ENCODE data around the gene PLEKHG4.

The PLEKHG4 gene

GRCh38 chr16:67269766-67270165, 9.6 kb upstream of the PLEKHG4 start:
- Histone ChIP-seq H3K4me1 (ENCODE audit: low read length) (no peaks in the 10 kb centered on the region), H3K9me3 (ENCODE audit: insufficient read depth, low read length) (no peaks in the 10 kb centered on the region), H3K36me3 (replicated peaks; ENCODE audit: low read depth, low read length) (no peaks in the 10 kb centered on the region), H3K27me3 (ENCODE audit: low read depth, low read length) (no peaks in the 10 kb centered on the region), H3K9ac (ENCODE audit: low read length) (no peak overlapping the region), H3K4me3 (ENCODE audit: low read length) (no peak overlapping the region), H2AFZ (ENCODE audit: low read depth, low read length) (no peak overlapping the region), H3K79me2 (ENCODE audit: low read length) (no peaks in the 10 kb centered on the region), H3K4me2 (ENCODE audit: low read length) (no peak overlapping the region), H3K27ac (ENCODE audit: low read length) (no peak overlapping the region), H4K20me1 (ENCODE audit: insufficient read depth, low read length) (no peaks in the 10 kb centered on the region)
- TF ChIP-seq EZH2phosphoT487 (IDR thresholded peaks at IDR 0.05; ENCODE audit: low read depth) = no peak
- TF ChIP-seq CTCF (IDR thresholded peaks at IDR 0.05; ENCODE audit: low read depth, low read length) = no peak

GRCh38 chr16:67270931-67271338, 8.4 kb upstream of the PLEKHG4 start:
- Histone ChIP-seq H3K9ac (ENCODE audit: low read length) (no peak overlapping the region), H2AFZ (ENCODE audit: low read depth, low read length) (no peak overlapping the region)
- TF ChIP-seq EZH2phosphoT487 (IDR thresholded peaks at IDR 0.05; ENCODE audit: low read depth) (no peak), CTCF (IDR thresholded peaks at IDR 0.05; ENCODE audit: low read depth, low read length) (no peak)

GRCh38 chr16:67271446-67271845, 7.9 kb upstream of the PLEKHG4 start:
- Histone ChIP-seq H3K9ac (ENCODE audit: low read length) (no peak overlapping the region), H3K4me2 (ENCODE audit: low read length) (no peak overlapping the region), H3K27me3 (ENCODE audit: low read depth, low read length) (no peaks in the 10 kb centered on the region), H2AFZ (ENCODE audit: low read depth, low read length) (no peak overlapping the region), H4K20me1 (ENCODE audit: insufficient read depth, low read length) (no peaks in the 10 kb centered on the region), H3K36me3 (replicated peaks; ENCODE audit: low read depth, low read length) (peaks cover 3% of the 10 kb centered on the region), H3K4me1 (ENCODE audit: low read length) (no peaks in the 10 kb centered on the region), H3K79me2 (ENCODE audit: low read length) (no peaks in the 10 kb centered on the region), H3K27ac (ENCODE audit: low read length) (no peak overlapping the region), H3K9me3 (ENCODE audit: insufficient read depth, low read length) (no peaks in the 10 kb centered on the region), H3K4me3 (ENCODE audit: low read length) (no peak overlapping the region)
- no peak for TF ChIP-seq CTCF (IDR thresholded peaks at IDR 0.05; ENCODE audit: low read depth, low read length)
- no peak for TF ChIP-seq EZH2phosphoT487 (IDR thresholded peaks at IDR 0.05; ENCODE audit: low read depth)

More at GRCh38 chr16:67270931-67271338, 8.4 kb upstream of the PLEKHG4 start:
- Histone ChIP-seq H3K4me3 (ENCODE audit: low read length) (no peak overlapping the region), H3K79me2 (ENCODE audit: low read length) (no peaks in the 10 kb centered on the region), H3K4me1 (ENCODE audit: low read length) (no peaks in the 10 kb centered on the region), H3K9me3 (ENCODE audit: insufficient read depth, low read length) (no peaks in the 10 kb centered on the region), H3K36me3 (replicated peaks; ENCODE audit: low read depth, low read length) (peaks cover 3% of the 10 kb centered on the region), H3K4me2 (ENCODE audit: low read length) (no peak overlapping the region), H3K27ac (ENCODE audit: low read length) (no peak overlapping the region), H3K27me3 (ENCODE audit: low read depth, low read length) (no peaks in the 10 kb centered on the region), H4K20me1 (ENCODE audit: insufficient read depth, low read length) (no peaks in the 10 kb centered on the region)

GRCh38 chr16:67275321-67275720, 4.0 kb upstream of the PLEKHG4 start:
- Histone ChIP-seq H3K36me3 (replicated peaks; ENCODE audit: low read depth, low read length) (peaks cover 3% of the 10 kb centered on the region), H3K4me3 (ENCODE audit: low read length) (no peak overlapping the region)
- no peak for TF ChIP-seq CTCF (IDR thresholded peaks at IDR 0.05; ENCODE audit: low read depth, low read length)
- TF ChIP-seq EZH2phosphoT487 (IDR thresholded peaks at IDR 0.05; ENCODE audit: low read depth) = no peak

More at GRCh38 chr16:67275321-67275720, 4.0 kb upstream of the PLEKHG4 start:
- Histone ChIP-seq H3K9me3 (ENCODE audit: insufficient read depth, low read length) (no peaks in the 10 kb centered on the region), H2AFZ (ENCODE audit: low read depth, low read length) (no peak overlapping the region), H4K20me1 (ENCODE audit: insufficient read depth, low read length) (no peaks in the 10 kb centered on the region), H3K4me2 (ENCODE audit: low read length) (no peak overlapping the region), H3K27me3 (ENCODE audit: low read depth, low read length) (no peaks in the 10 kb centered on the region), H3K27ac (ENCODE audit: low read length) (no peak overlapping the region), H3K4me1 (ENCODE audit: low read length) (peaks cover 11% of the 10 kb centered on the region), H3K79me2 (ENCODE audit: low read length) (peaks cover 15% of the 10 kb centered on the region), H3K9ac (ENCODE audit: low read length) (no peak overlapping the region)

Data from OCI-LY3 (cell line).